Coronary artery (tissue), 2 donors: ENCODE results near the gene SCAF1.

Experiments
- DNase-seq: peaks from one replicate; pipeline ENCODE4 v3.0.0-alpha.2; 2017; ENCODE audit warnings: low spot score
- H3K27ac ChIP-seq, 2 donors: fragments of 200-600 bp; sonication (generic); one replicate each; pipeline ENCODE4 v1.5.1; 2016 to 2019
- H3K4me3 ChIP-seq: fragments of 200-600 bp; sonication (generic); 2 replicates; pipeline ENCODE4 v1.5.1; 2016; ENCODE audit warnings: mild to moderate bottlenecking, moderate library complexity
- CTCF ChIP-seq: fragments of 200-600 bp; sonication (generic); IDR thresholded peaks from one replicate; pipeline ENCODE4 v1.5.1; 2019; ENCODE audit warnings: antibody characterized with exemption

The SCAF1 gene

DNA sequence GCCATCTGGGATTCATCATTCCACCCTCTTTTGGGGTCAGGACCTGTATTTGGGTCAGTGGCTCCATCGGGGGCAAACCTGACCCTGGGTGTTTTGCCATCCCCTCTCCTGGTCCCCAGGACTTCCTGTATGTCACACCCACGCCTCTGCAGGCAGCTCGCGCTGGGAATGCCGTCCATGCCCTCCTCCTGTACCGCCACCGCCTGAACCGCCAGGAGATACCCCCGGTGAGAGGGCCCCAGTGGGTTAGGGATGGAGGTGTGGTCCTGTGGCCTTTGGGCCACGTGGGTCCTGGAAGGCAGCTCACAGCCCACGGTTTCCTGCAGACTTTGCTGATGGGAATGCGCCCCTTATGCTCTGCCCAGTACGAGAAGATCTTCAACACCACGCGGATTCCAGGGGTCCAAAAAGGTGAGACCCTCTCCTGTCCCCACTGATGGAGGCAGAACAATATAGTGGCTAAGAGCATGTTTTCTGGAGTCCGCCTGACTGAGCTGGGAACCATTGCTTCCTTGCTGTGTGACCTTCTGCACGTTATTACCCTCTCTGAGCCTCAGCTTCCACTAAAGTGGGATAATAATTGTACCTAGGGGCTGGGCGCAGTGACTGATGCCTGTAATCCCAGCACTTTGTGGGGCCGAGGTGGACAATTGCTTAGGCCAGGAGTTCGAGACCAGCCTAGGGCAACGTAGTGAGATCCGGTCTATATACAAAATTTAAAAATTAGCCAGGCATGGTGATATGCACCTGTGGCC lies 63.1 kb downstream of the SCAF1 start:
- no peak for DNase-seq
- TF ChIP-seq CTCF, result no peak
- H3K27ac ChIP-seq, result no peak overlapping the region
- H3K4me3 ChIP-seq, result no peak overlapping the region

DNA sequence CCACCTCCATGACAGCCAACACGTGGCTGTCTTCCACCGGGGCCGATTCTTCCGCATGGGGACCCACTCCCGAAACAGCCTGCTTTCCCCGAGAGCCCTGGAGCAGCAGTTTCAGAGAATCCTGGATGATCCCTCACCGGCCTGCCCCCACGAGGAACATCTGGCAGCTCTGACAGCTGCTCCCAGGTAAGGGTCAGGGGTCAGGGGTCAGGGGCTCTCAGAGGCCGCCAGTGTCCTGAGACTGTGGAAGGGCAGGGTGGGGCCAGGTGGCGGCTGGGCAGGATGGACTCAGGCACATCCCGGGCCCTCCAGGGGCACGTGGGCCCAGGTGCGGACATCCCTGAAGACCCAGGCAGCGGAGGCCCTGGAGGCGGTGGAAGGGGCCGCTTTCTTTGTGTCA lies 63.9 kb downstream of the SCAF1 start:
- Histone ChIP-seq H3K27ac (no peak overlapping the region), H3K4me3 (no peak overlapping the region)
- DNase-seq, result no peak
- no peak for TF ChIP-seq CTCF
